ENCODE data around the gene UGT1A9. TPM values are rescaled to one million over a fixed set of nuclear protein-coding genes. Genes with fewer than 3 reads are reported as not detected.

Gene UGT1A9
- total RNA-seq, 4 donors from 2014 or later, result not detected

GRCh38 chr2:233799716-233800115, 128.0 kb downstream of the UGT1A9 start:
- H3K27me3 ChIP-seq, result no peaks in the 10 kb centered on the region
- TF ChIP-seq POLR2A (IDR thresholded peaks at IDR 0.05), result no peak
- TF ChIP-seq CTCF (IDR thresholded peaks at IDR 0.05), result peak in 1 of 6 experiments; percentile 22
- H3K27ac ChIP-seq, result peak overlapping the region in 2 of 3 donors; percentile 6 to 12
- intact Hi-C loops (cut with DNase I), result no loop called here
- no peaks in the 10 kb centered on the region for H3K9me3 ChIP-seq
- H3K4me3 ChIP-seq (replicated peaks in 1 of 3), result no peak overlapping the region
- no peaks in the 10 kb centered on the region for H3K36me3 ChIP-seq
- DNase-seq, result peak; percentile 78 to 89
- H3K4me1 ChIP-seq, result peaks cover 6 to 13% of the 10 kb centered on the region in 2 donors
- 8 to 62% methylated on average over 4 to 5 of the region's 5 CpGs for WGBS, 2 donors

GRCh38 chr2:233800208-233800607, 128.5 kb downstream of the UGT1A9 start:
- no peak overlapping the region for H3K4me3 ChIP-seq (replicated peaks in 1 of 3)
- 66 to 80% methylated on average over 7 of the region's 7 CpGs for WGBS, 2 donors
- intact Hi-C loops (cut with DNase I), result no loop called here
- peaks cover 6 to 13% of the 10 kb centered on the region in 2 donors for H3K4me1 ChIP-seq
- no peak for DNase-seq
- H3K27ac ChIP-seq, result peak overlapping the region in 2 of 3 donors; percentile 12 to 30
- no peaks in the 10 kb centered on the region for H3K27me3 ChIP-seq
- H3K36me3 ChIP-seq, result no peaks in the 10 kb centered on the region
- no peaks in the 10 kb centered on the region for H3K9me3 ChIP-seq
- TF ChIP-seq POLR2A (IDR thresholded peaks at IDR 0.05) (no peak), CTCF (IDR thresholded peaks at IDR 0.05) (no peak)

GRCh38 chr2:233801357-233802131, 129.8 kb downstream of the UGT1A9 start:
- Histone ChIP-seq H3K4me3 (replicated peaks in 1 of 3) (no peak overlapping the region), H3K27me3 (no peaks in the 10 kb centered on the region), H3K36me3 (no peaks in the 10 kb centered on the region), H3K9me3 (no peaks in the 10 kb centered on the region), H3K27ac (no peak overlapping the region), H3K4me1 (peaks cover 6 to 13% of the 10 kb centered on the region in 2 donors)
- intact Hi-C loops (cut with DNase I), result no loop called here
- DNase-seq, result no peak
- TF ChIP-seq CTCF (IDR thresholded peaks at IDR 0.05) (no peak), POLR2A (IDR thresholded peaks at IDR 0.05) (no peak)
- WGBS, 2 donors, result 73 to 93% methylated on average over 9 of the region's 9 CpGs

- DNase-seq, result no peak
- Histone ChIP-seq H3K27me3 (no peaks in the 10 kb centered on the region), H3K4me3 (replicated peaks in 1 of 3) (no peak overlapping the region), H3K36me3 (no peaks in the 10 kb centered on the region), H3K4me1 (peaks cover 6 to 13% of the 10 kb centered on the region in 2 donors), H3K27ac (no peak overlapping the region), H3K9me3 (no peaks in the 10 kb centered on the region)
- intact Hi-C loops (cut with DNase I), result no loop called here
- TF ChIP-seq CTCF (IDR thresholded peaks at IDR 0.05) (no peak), POLR2A (IDR thresholded peaks at IDR 0.05) (no peak)
- 77 to 83% methylated on average over 3 of the region's 3 CpGs for WGBS, 2 donors
Measured at GRCh38 chr2:233802132-233802815, 130.6 kb downstream of the UGT1A9 start.

All from thyroid gland (tissue), 4 donors.